ENCODE results near the gene GABPB2.
A peak's percentile ranks its signal among the peaks of the same experiment; 100 is the strongest.

The GABPB2 gene

GRCh38 chr1:151164732-151165280 is 94.2 kb downstream of the GABPB2 start:
- no peak for DNase-seq (ENCODE audit: low read depth in 2 of 2)

- no peak for DNase-seq (ENCODE audit: low read depth in 2 of 2)
Measured at GRCh38 chr1:151165281-151165737, 94.7 kb downstream of the GABPB2 start.

- peak; percentile 90 to 94 for DNase-seq (ENCODE audit: low read depth in 2 of 2)
Measured at GRCh38 chr1:151165738-151166504, 95.4 kb downstream of the GABPB2 start, which contains the start of the genes LYSMD1 and SCNM1. TSS of gene LYSMD1 (minus strand) at chr1:151165902. CDS start at chr1:151165258, 644 bp downstream. TSS of gene SCNM1 (plus strand) at chr1:151166144. CDS start at chr1:151166153, 9 bp downstream.

- no peak for DNase-seq (ENCODE audit: low read depth in 2 of 2)
Measured at GRCh38 chr1:151166505-151166956, 96.0 kb downstream of the GABPB2 start.

- DNase-seq (ENCODE audit: low read depth in 2 of 2), result no peak
Measured at GRCh38 chr1:151167116-151167515, 96.6 kb downstream of the GABPB2 start.

- no peak for DNase-seq (ENCODE audit: low read depth in 2 of 2)
Measured at GRCh38 chr1:151171190-151171589, 100.6 kb downstream of the GABPB2 start.

All from stimulated activated CD8-positive, alpha-beta memory T cell treated with anti-CD3 and anti-CD28 coated beads, Interleukin-15, amount 100 ng/mL, for 48 hours (primary cell).